ENCODE measurements around the gene VPS54.

The VPS54 gene

DNA sequence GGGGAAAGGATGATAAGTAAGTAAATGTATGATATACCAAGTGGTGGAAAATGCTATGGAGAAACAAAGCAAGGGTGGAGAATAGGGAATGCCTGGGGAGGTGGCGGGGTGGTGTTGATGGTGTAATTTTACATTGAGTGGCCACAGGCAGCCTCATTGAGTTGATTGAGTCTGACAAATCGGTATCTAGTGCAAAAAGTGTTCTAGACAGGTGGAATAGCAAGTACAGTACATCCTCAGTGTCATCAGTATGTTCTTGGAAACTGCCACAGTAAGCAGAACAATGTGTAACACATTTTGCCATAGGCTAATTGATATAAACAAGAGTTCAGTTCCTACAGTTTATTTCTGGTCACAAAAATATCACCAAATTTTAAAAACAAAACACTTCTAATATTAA, 131.2 kb downstream of the VPS54 start:
- H3K36me3 ChIP-seq (ENCODE audit: insufficient read depth, low read length) = peaks cover 54% of the 10 kb centered on the region
- no peaks in the 10 kb centered on the region for H3K4me1 ChIP-seq (ENCODE audit: insufficient read depth, low read length)
- H3K9me3 ChIP-seq (ENCODE audit: control insufficient read depth, insufficient read depth, low read length) = no peaks in the 10 kb centered on the region
- H3K9ac ChIP-seq (ENCODE audit: low read depth, low read length) = no peak overlapping the region

DNA sequence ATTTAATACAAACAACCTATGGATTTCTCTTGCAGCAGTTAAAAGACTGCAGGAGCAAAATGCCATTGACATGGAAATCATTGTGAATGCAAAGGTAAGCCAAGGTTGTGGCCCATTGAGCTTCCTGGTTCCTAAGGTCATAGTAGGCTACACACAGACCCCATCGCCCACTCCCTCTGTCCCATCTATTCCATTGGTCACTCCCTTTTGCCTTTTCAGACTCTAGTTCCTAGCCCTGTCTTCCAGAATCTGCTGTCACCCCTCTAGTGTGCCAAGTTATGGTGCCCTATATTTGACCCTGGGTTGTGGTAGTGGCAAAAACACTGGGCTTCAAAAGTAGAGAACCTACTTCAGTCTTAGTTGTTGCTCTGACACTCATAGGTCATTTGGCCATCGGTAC, 132.8 kb downstream of the VPS54 start:
- no peak overlapping the region for H3K9ac ChIP-seq (ENCODE audit: low read depth, low read length)
- no peaks in the 10 kb centered on the region for H3K4me1 ChIP-seq (ENCODE audit: insufficient read depth, low read length)
- no peaks in the 10 kb centered on the region for H3K9me3 ChIP-seq (ENCODE audit: control insufficient read depth, insufficient read depth, low read length)
- peaks cover 65% of the 10 kb centered on the region for H3K36me3 ChIP-seq (ENCODE audit: insufficient read depth, low read length)

DNA sequence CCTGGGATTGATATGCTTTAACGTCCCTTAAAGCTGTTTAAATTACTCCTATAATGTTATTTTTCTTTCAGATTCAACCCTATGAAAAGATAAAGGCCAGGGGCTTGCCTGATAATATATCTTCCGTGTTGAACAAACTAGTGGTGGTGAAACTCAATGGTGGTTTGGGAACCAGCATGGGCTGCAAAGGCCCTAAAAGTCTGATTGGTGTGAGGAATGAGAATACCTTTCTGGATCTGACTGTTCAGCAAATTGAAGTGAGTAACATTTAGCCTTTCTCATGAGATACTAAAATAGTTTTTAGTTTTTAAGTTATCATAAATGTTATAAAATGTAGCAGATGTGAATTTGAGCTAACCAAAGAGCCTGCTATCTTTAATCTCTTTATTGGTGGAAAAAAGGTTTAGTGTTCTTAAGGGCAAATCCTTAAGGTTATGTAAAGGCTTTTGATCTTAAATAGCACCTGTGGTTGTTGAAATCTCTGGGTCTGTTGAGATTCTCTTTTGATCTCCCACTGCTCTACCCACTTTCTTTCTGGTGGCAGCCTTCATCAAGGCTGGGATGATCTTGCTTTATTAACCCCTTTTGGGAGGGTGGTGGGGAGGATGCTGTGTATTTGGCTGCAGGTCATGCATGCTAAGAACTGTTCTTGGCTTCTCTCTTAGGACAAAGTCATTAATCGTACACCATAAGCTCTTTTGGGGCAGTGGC, 136.7 kb downstream of the VPS54 start:
- no peaks in the 10 kb centered on the region for H3K9me3 ChIP-seq (ENCODE audit: control insufficient read depth, insufficient read depth, low read length)
- peaks cover 53% of the 10 kb centered on the region for H3K36me3 ChIP-seq (ENCODE audit: insufficient read depth, low read length)
- no peak overlapping the region for H3K9ac ChIP-seq (ENCODE audit: low read depth, low read length)
- H3K4me1 ChIP-seq (ENCODE audit: insufficient read depth, low read length) = peaks cover 9% of the 10 kb centered on the region; the same call in 1 of the 2 replicates

DNA sequence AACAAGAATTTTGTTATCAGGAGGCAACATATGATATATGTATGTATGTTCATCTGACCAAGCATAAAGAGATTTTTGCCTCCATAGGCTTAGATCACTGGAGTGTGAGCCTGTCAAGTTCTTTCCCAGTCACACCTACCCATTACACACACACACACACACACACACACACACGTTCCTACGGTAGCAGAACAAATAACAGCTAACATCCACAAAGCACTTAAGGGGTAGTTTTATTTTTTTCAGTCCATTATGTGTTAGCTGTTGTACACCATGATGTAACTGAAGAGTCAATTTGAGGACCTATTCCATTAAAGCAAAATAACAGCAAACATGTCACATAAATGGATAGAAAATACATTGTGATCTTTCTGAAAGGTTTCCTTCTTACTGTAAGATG, 138.0 kb downstream of the VPS54 start:
- no peak overlapping the region for H3K9ac ChIP-seq (ENCODE audit: low read depth, low read length)
- peaks cover 9% of the 10 kb centered on the region; the same call in 1 of the 2 replicates for H3K4me1 ChIP-seq (ENCODE audit: insufficient read depth, low read length)
- no peaks in the 10 kb centered on the region for H3K9me3 ChIP-seq (ENCODE audit: control insufficient read depth, insufficient read depth, low read length)
- H3K36me3 ChIP-seq (ENCODE audit: insufficient read depth, low read length) = peaks cover 42% of the 10 kb centered on the region

DNA sequence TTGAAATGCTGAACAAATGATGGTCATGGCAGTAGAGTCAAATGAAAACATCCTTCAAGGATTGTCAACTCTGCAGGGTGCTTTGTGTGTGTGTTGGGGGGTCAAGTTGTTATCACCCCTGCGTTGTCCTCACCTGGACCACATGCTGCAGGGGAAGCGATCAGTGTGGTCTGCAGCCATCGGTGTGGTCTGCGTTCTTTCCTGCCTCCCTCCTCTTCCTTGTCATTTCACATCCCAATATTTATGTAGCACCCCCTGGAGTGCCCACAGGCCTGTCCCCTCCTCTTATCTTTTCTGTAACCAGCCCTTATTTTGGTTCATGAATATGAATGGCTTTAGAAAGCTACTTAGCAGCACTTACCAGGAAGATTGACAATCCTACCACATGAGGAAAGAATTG, 138.6 kb downstream of the VPS54 start:
- Histone ChIP-seq H3K4me1 (ENCODE audit: insufficient read depth, low read length) (peaks cover 13% of the 10 kb centered on the region), H3K9me3 (ENCODE audit: control insufficient read depth, insufficient read depth, low read length) (no peaks in the 10 kb centered on the region), H3K9ac (ENCODE audit: low read depth, low read length) (no peak overlapping the region), H3K36me3 (ENCODE audit: insufficient read depth, low read length) (peaks cover 36% of the 10 kb centered on the region)

DNA sequence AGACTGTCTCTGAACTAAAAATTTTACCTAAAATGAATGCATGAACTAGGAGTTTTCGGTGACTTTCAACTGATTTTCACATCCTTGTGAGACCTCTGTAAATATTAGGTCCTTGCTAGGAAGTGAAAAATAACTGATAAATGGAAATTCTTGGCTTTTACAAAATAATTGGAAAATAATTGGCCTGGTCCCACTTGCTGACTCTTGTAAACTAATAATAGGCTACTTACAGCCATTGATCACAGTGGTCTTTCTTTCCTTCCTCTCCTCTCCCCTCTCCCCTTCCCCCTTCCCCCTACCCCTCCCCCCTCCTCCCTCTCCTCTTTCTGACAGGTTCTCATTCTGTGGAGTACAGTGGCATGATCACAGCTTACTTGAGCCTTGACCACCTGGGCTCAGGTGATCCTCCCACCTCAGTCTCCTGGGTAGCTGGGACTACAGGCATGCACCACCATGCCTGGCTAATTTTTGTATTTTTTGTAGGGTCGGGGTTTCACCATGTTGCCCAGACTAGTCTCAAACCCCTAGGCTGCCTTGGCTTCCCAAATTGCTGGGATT, 139.3 kb downstream of the VPS54 start:
- Histone ChIP-seq H3K36me3 (ENCODE audit: insufficient read depth, low read length) (peaks cover 33% of the 10 kb centered on the region), H3K9me3 (ENCODE audit: control insufficient read depth, insufficient read depth, low read length) (no peaks in the 10 kb centered on the region), H3K9ac (ENCODE audit: low read depth, low read length) (no peak overlapping the region), H3K4me1 (ENCODE audit: insufficient read depth, low read length) (peaks cover 14% of the 10 kb centered on the region)

DNA sequence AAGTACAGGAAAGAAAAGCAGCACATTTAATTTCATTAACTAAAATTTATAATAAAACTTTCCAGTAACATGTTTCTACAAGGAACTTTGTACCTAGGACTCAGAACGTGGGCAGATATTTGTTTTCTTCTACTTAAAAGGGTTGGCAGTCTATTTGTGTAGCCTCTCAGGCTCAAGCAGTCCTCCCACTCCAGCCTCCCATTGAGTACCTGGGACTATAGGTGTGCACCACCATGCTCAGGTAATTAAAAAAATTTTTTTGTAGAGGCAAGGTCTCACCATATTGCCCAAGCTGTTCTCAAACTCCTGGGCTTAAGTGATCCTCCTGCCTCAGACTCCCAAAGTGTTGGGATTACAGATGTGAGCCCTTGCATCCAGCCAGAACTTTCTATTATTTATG, 140.7 kb downstream of the VPS54 start:
- no peak overlapping the region for H3K9ac ChIP-seq (ENCODE audit: low read depth, low read length)
- peaks cover 14% of the 10 kb centered on the region for H3K4me1 ChIP-seq (ENCODE audit: insufficient read depth, low read length)
- H3K9me3 ChIP-seq (ENCODE audit: control insufficient read depth, insufficient read depth, low read length) = no peaks in the 10 kb centered on the region
- H3K36me3 ChIP-seq (ENCODE audit: insufficient read depth, low read length) = peaks cover 36% of the 10 kb centered on the region

DNA sequence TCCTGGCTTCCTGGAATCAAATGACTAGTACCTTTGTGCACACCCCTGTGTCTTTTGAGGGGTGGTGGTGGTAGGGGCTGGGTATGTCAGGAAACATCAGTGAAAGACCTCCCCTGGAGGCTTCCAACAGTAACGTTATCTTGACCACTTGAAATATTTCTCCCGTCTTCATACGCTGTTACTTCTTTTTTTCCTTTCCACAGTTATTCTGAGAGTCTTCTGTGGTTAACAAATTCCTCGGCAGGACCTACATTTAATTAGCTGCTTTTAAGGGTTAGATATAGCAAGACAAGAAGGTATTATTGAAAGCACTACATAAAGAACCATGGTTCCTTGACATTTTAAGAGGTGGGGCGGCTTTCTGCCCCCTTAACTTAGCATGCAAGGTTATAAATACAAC, 142.9 kb downstream of the VPS54 start:
- peaks cover 28% of the 10 kb centered on the region for H3K36me3 ChIP-seq (ENCODE audit: insufficient read depth, low read length)

DNA sequence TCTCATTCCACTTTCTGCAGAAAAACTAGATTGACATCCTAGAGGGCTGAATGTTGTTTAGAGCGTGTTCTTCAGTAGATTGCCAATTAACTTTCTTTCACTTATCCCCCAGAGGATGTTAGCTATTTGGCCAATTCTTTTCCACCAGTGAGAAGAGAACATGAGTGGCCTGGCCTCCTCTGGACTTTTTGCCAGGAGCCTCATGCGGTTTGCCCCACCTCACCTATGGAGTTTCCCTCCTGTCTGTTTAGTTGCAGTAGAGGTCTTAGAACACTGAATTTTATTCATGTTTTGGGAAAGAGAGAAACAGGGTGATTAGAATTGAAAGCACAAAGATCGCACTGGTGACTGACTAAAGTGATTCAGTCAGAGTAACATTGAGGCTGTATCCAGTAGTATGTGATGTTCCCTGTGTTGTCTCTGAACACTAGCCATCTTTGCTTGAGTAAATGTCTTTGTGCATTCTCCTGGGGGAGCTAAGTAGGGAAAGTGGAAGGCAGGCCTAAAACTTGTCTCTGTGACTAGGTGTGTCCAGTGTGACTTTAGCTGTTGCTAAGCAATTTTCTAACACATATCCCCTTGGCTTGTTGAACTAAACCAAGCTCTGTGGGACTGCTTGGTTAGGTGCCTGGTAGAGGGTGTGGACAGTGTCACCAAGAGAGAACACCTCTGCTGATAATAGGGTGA, 143.5 kb downstream of the VPS54 start:
- H3K9ac ChIP-seq (ENCODE audit: low read depth, low read length) = no peak overlapping the region
- H3K9me3 ChIP-seq (ENCODE audit: control insufficient read depth, insufficient read depth, low read length) = no peaks in the 10 kb centered on the region
- peaks cover 24% of the 10 kb centered on the region for H3K36me3 ChIP-seq (ENCODE audit: insufficient read depth, low read length)
- peaks cover 14% of the 10 kb centered on the region for H3K4me1 ChIP-seq (ENCODE audit: insufficient read depth, low read length)

More for the DNA sequence above, 142.9 kb downstream of the VPS54 start:
- no peak overlapping the region for H3K9ac ChIP-seq (ENCODE audit: low read depth, low read length)
- no peaks in the 10 kb centered on the region for H3K9me3 ChIP-seq (ENCODE audit: control insufficient read depth, insufficient read depth, low read length)
- peaks cover 14% of the 10 kb centered on the region for H3K4me1 ChIP-seq (ENCODE audit: insufficient read depth, low read length)

DNA sequence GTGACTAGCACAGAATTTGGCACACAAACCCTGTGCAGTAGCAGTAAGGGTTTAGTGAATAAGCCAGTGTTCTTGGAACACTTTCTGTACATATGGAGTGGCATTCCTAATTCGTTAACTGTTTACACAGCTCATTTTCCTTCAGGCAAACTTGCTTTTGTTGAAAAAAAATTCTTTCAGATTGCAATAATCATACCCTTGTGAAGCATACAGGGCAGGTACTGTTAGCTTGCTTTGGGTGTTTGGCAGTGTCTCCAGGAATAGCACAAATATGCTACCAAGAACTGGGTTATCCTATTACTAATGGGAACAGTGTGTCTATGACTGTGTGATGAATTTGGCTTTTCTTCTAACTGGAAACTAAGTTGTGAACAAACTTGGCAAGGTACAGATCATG, 144.1 kb downstream of the VPS54 start:
- peaks cover 24% of the 10 kb centered on the region for H3K36me3 ChIP-seq (ENCODE audit: insufficient read depth, low read length)
- H3K4me1 ChIP-seq (ENCODE audit: insufficient read depth, low read length) = peaks cover 14% of the 10 kb centered on the region
- no peak overlapping the region for H3K9ac ChIP-seq (ENCODE audit: low read depth, low read length)
- H3K9me3 ChIP-seq (ENCODE audit: control insufficient read depth, insufficient read depth, low read length) = no peaks in the 10 kb centered on the region

DNA sequence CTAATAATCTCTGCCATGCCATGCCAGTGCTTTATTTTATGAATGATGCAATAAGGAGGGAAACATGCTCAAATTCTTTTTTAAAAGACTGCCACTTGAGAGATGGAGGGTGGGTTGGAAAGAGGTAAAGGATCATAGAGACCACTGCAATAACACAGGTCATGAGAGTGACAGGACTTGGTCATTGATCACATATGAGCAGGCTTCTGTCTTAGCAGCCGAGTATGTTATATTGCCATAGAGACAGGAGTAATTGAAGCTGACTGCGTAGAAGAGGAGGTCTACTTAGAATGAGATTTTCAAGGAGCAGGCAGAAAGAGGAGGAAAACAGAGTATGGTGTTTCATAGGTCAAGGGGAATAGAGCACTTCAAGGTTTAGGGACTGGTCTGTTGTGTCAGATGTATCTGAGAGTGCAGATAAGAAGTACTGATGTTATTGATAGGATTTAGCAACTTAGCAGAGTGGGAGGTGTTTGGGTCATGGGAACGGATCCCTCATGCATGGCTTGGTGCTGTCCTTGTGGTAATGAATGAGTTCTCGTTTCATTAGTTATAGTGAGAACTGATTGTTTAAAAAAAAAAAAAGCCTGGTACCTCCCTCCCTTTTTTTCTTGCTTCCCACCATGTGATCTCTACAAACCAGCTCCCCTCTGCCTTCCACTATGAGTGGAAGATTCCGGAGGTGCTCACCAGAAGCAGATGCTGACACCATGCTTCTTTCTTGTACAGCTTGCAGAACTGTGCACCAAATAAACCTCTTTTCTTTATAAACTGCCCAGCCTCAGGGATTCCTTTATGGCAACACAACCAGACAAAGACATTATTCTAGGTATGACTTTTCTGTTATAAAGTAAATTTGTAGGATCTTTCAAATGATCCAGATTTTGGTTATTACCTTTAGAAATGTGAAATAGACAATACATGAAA, 144.8 kb downstream of the VPS54 start:
- H3K9me3 ChIP-seq (ENCODE audit: control insufficient read depth, insufficient read depth, low read length) = no peaks in the 10 kb centered on the region
- peaks cover 12% of the 10 kb centered on the region for H3K4me1 ChIP-seq (ENCODE audit: insufficient read depth, low read length)
- peaks cover 24% of the 10 kb centered on the region for H3K36me3 ChIP-seq (ENCODE audit: insufficient read depth, low read length)
- H3K9ac ChIP-seq (ENCODE audit: low read depth, low read length) = no peak overlapping the region

DNA sequence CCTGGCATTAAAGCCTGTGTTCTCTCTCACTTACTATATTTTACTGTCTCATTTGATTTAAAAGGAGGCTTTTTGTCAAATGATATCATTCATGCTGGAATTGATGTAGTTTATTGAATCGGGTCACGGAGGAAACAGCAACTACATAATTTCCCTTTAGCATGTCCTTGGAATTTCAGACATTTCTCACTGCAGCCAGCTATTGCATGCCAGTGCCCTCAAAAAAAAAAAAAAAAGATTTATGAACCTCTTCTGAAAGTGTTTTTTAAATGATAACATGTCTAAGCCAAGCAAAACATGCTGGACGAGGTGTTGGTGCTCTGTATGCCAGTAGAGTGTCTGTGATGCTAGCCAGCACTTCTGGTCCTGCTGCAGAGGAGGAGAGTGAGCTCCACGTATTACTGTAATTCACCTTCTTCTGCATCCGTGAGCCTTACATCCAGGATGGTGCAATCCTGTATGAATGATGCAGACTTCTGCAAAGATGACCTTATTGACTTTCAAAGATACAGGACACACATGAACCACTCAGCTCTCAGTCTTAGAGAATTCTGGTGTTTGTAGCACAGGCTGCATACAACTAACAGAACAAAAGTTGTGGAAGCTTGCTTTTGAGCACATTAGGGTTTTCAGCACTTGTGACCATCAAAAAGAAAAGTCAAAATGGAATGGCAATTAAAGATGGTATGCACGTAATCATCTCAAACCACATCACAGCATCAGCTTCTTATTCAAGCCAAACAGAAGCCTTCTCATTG, 146.5 kb downstream of the VPS54 start:
- Histone ChIP-seq H3K36me3 (ENCODE audit: insufficient read depth, low read length) (peaks cover 24% of the 10 kb centered on the region), H3K9me3 (ENCODE audit: control insufficient read depth, insufficient read depth, low read length) (no peaks in the 10 kb centered on the region), H3K9ac (ENCODE audit: low read depth, low read length) (no peak overlapping the region), H3K4me1 (ENCODE audit: insufficient read depth, low read length) (peaks cover 9% of the 10 kb centered on the region)

DNA sequence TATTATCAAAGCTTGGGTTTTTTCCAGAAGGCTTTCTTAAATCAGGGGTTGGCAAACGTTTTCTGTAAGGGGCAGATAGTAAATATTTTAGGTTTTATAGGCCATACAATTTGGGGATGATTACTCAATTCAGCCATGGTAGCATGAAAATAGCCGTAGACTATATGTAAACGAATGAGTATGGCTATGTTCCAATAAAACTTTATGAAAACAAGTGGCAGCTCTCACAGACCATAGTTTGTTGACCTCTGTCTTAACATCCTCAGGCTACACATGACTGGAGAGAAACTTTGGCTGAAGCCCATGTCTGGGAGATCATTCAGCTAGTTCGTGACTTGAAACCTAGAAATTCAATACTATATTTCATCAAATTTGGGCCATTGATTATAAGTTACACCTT, 147.4 kb downstream of the VPS54 start:
- H3K36me3 ChIP-seq (ENCODE audit: insufficient read depth, low read length) = peaks cover 24% of the 10 kb centered on the region
- no peaks in the 10 kb centered on the region for H3K9me3 ChIP-seq (ENCODE audit: control insufficient read depth, insufficient read depth, low read length)
- no peak overlapping the region for H3K9ac ChIP-seq (ENCODE audit: low read depth, low read length)
- H3K4me1 ChIP-seq (ENCODE audit: insufficient read depth, low read length) = peaks cover 9% of the 10 kb centered on the region

DNA sequence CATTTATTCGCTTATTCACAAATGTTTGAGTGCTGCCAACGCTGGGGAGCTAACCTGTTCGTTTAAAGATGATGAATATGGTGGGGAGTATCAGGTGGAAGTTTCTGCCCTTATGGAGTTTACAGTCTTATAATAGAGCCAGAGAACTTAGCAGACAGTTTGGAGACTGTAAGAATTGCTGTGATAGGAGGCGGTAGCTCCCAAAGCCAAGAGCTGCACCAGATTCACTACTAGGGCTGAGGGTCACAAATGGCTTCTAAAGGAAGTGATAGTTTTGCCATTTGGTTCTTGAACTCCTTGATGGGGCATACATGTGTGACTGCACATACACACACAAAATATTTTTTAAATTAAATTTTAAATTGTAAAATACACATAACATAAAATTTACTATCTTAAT, 148.5 kb downstream of the VPS54 start:
- Histone ChIP-seq H3K4me1 (ENCODE audit: insufficient read depth, low read length) (peaks cover 14% of the 10 kb centered on the region), H3K9me3 (ENCODE audit: control insufficient read depth, insufficient read depth, low read length) (no peaks in the 10 kb centered on the region), H3K36me3 (ENCODE audit: insufficient read depth, low read length) (peaks cover 24% of the 10 kb centered on the region), H3K9ac (ENCODE audit: low read depth, low read length) (no peak overlapping the region)
